Fibroblast of lung (primary cell): ENCODE results near the gene ATP8A2. TPM values are rescaled to one million over a fixed set of nuclear protein-coding genes. Genes with fewer than 3 reads are reported as not detected.

ENCODE experiments used
- DNase-seq, 2 donors: peaks; one replicate each; pipeline versions ENCODE4 v3.0.0 to v3.0.0-alpha.2; 2010; ENCODE audit warnings: low read depth in 2 of 2
- H2AFZ ChIP-seq: 2 replicates; pipeline ENCODE4 v1.5.1; 2012; ENCODE audit warnings: low read length, control low read depth, inconsistent platforms
- H3K27ac ChIP-seq: 2 replicates; pipeline ENCODE4 v1.5.1; 2011; ENCODE audit warnings: low read length, control low read depth; ENCODE audit not compliant: insufficient read depth
- H3K27me3 ChIP-seq: 2 replicates; pipeline ENCODE4 v1.5.1; 2011; ENCODE audit warnings: mild to moderate bottlenecking, low read length; ENCODE audit not compliant: control insufficient read depth, insufficient read depth
- H3K36me3 ChIP-seq: 2 replicates; pipeline ENCODE4 v1.5.1; 2011; ENCODE audit warnings: low read length; ENCODE audit not compliant: control insufficient read depth, insufficient read depth
- H3K4me1 ChIP-seq: 2 replicates; pipeline ENCODE4 v1.5.1; 2011; ENCODE audit warnings: low read length; ENCODE audit not compliant: control insufficient read depth, insufficient read depth; ENCODE audit errors: extremely low read depth
- H3K4me2 ChIP-seq: 2 replicates; pipeline ENCODE4 v1.5.1; 2011; ENCODE audit warnings: low read length, control low read depth; ENCODE audit not compliant: insufficient read depth; ENCODE audit errors: extremely low read depth
- H3K4me3 ChIP-seq, 4 experiments: fragments of 200-600 bp in 1 of 4; sonication (generic) in 1 of 4; replicated peaks in 1 of 4; 2 replicates each; pipeline ENCODE4 v1.5.1; 2011 to 2016; ENCODE audit warnings: low read length in 4 of 4, low read depth in 3 of 4, mild to moderate bottlenecking in 3 of 4, control low read depth in 2 of 4, inconsistent platforms in 1 of 4, mixed read lengths in 1 of 4; ENCODE audit not compliant: insufficient read depth in 1 of 4; ENCODE audit errors: control extremely low read depth in 1 of 4
- H3K79me2 ChIP-seq: 2 replicates; pipeline ENCODE4 v1.5.1; 2012; ENCODE audit warnings: mild to moderate bottlenecking, low read length, inconsistent platforms; ENCODE audit not compliant: control insufficient read depth, insufficient read depth
- H3K9ac ChIP-seq: 2 replicates; pipeline ENCODE4 v1.5.1; 2011; ENCODE audit warnings: mild to moderate bottlenecking, low read length, control low read depth; ENCODE audit not compliant: insufficient read depth
- H3K9me3 ChIP-seq: 2 replicates; pipeline ENCODE4 v1.5.1; 2012; ENCODE audit warnings: low read depth, low read length; ENCODE audit not compliant: control insufficient read depth, insufficient read depth
- H4K20me1 ChIP-seq: 2 replicates; pipeline ENCODE4 v1.5.1; 2011; ENCODE audit warnings: low read length; ENCODE audit not compliant: control insufficient read depth, insufficient read depth; ENCODE audit errors: extremely low read depth
- EZH2 ChIP-seq: IDR thresholded peaks from 2 replicates; pipeline ENCODE4 v1.5.1; 2012; ENCODE audit warnings: low read length, control low read depth, mild to moderate bottlenecking; ENCODE audit errors: missing control alignments
- polyA plus RNA-seq, 2 donors: library from polyadenylated mRNA; depleted of rRNA in 1 of 2; stranded (reverse) in 1 of 2; unstranded in 1 of 2; fragments of >200 nt; gene quantifications; 2 replicates each; pipeline ENCODE4 v1.2.1, GENCODE V29; 2011 to 2012; ENCODE audit warnings: missing spikeins in 1 of 2
- total RNA-seq: library from RNA; depleted of rRNA; stranded (reverse); fragments of >200 nt; gene quantifications from 2 replicates; pipeline ENCODE4 v1.2.1, GENCODE V29; 2014
- TF ChIP-seq, protein P1 (sequence below), 2 donors: IDR thresholded peaks in 1 of 2; conservative IDR thresholded peaks in 1 of 2; 1 replicate in 1 of 2; 2 replicates in 1 of 2; pipeline ENCODE4 v1.5.1; 2011 to 2012; ENCODE audit warnings: low read length in 2 of 2, control low read depth in 1 of 2, inconsistent platforms in 1 of 2, low read depth in 1 of 2, mild to moderate bottlenecking in 1 of 2

The ATP8A2 gene
- total and polyA plus RNA-seq, 2 donors (not counting 1 experiment from before 2014, with no cell fraction given) = under 0.01 to 0.01 TPM

DNA sequence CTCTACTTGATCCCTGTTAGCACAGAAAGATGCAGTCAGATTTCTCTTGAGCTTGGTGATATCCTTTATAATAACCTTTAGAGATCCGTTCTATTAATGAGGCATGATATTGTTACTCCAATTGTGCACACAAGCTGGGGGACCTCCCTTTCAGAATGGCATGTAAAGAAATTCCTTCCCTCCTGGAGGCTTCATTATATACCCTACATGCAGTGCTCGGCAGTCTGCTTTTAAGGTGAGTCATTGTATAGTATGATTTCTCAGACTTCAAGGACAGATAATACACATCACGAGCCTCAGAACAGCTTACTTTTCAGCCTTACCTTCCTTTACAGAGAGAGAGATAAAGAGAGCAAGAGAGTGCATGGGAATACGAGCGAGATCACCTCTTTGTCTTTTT lies 261.3 kb downstream of the ATP8A2 start:
- no peaks in the 10 kb centered on the region for H3K9me3 ChIP-seq
- DNase-seq = peak in 1 of 2 donors; percentile 13
- H2AFZ ChIP-seq = no peak overlapping the region
- no peaks in the 10 kb centered on the region for H3K36me3 ChIP-seq
- no peak overlapping the region for H3K27ac ChIP-seq
- no peak for TF ChIP-seq EZH2
- TF ChIP-seq, protein P1, sequence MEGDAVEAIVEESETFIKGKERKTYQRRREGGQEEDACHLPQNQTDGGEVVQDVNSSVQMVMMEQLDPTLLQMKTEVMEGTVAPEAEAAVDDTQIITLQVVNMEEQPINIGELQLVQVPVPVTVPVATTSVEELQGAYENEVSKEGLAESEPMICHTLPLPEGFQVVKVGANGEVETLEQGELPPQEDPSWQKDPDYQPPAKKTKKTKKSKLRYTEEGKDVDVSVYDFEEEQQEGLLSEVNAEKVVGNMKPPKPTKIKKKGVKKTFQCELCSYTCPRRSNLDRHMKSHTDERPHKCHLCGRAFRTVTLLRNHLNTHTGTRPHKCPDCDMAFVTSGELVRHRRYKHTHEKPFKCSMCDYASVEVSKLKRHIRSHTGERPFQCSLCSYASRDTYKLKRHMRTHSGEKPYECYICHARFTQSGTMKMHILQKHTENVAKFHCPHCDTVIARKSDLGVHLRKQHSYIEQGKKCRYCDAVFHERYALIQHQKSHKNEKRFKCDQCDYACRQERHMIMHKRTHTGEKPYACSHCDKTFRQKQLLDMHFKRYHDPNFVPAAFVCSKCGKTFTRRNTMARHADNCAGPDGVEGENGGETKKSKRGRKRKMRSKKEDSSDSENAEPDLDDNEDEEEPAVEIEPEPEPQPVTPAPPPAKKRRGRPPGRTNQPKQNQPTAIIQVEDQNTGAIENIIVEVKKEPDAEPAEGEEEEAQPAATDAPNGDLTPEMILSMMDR (conservative IDR thresholded peaks at IDR 0.05 in 1 of 2, IDR thresholded peaks at IDR 0.05 in 1 of 2; ENCODE audit: low read depth in 1 of 2, low read length in 2 of 2) = no peak
- H3K27me3 ChIP-seq = no peaks in the 10 kb centered on the region
- no peak overlapping the region for H3K9ac ChIP-seq
- no peaks in the 10 kb centered on the region for H4K20me1 ChIP-seq
- no peaks in the 10 kb centered on the region for H3K79me2 ChIP-seq
- H3K4me1 ChIP-seq = no peaks in the 10 kb centered on the region
- no peak overlapping the region for H3K4me2 ChIP-seq
- H3K4me3 ChIP-seq = no peak overlapping the region

DNA sequence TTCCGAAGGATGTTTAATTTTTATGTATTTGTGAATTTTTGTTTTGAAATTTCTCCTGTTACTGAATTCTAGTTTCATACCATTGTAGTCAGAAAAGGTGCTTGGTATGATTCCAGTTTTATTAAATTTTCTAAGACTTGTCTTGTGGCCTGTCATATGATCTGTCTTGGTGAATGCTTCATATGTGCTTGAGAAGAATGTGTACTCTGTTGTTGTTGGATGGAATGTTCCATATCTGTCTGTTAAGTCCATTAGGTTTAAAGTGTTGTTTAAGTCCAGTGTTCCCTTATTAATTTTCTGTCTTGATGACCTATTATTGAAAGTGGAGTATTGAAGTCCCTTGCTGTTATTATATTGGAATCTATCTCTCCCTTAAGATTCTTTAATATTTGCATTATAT lies 273.9 kb downstream of the ATP8A2 start:
- no peak overlapping the region for H3K9ac ChIP-seq
- H3K4me2 ChIP-seq = no peak overlapping the region
- no peaks in the 10 kb centered on the region for H3K9me3 ChIP-seq
- no peaks in the 10 kb centered on the region for H3K36me3 ChIP-seq
- DNase-seq = no peak
- H3K27ac ChIP-seq = no peak overlapping the region
- H3K27me3 ChIP-seq = no peaks in the 10 kb centered on the region
- no peaks in the 10 kb centered on the region for H3K79me2 ChIP-seq
- H3K4me1 ChIP-seq = no peaks in the 10 kb centered on the region
- H3K4me3 ChIP-seq = no peak overlapping the region
- TF ChIP-seq, protein P1 (conservative IDR thresholded peaks at IDR 0.05 in 1 of 2, IDR thresholded peaks at IDR 0.05 in 1 of 2; ENCODE audit: low read depth in 1 of 2, low read length in 2 of 2) = no peak
- TF ChIP-seq EZH2 = no peak
- H2AFZ ChIP-seq = no peak overlapping the region
- H4K20me1 ChIP-seq = no peaks in the 10 kb centered on the region

DNA sequence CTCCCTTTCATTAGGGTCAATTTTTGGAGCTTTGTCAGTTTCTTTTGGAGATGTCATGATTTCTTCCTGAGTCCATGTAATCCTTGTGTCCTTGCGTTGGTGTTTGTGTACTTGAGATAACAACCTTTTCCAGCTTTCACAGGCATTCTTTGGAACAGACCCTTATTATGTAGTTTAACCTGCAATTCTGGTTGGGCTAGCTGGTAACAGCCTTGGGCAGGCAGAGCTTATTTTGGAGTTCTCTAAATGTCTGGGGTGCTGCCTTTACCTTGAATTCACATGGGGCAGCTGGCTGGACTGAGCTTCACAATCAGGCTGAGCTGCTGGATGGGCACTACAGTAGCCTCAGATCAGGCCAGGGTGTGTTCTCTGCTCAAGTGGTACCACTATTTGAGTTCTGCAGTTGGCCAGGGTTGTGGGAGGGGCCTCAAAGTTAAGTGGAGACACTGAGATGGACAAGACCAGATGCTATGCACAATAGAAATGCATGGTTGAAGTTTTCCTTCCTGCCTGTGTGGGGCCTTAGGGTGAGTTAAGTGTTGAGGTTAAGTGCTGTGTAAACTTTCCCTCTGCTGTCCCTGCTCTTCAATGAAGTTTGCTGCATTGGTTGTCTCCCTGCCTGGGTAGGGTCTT lies 277.3 kb downstream of the ATP8A2 start:
- no peaks in the 10 kb centered on the region for H3K36me3 ChIP-seq
- no peak overlapping the region for H3K4me2 ChIP-seq
- H4K20me1 ChIP-seq = no peaks in the 10 kb centered on the region
- H3K4me3 ChIP-seq = no peak overlapping the region
- no peaks in the 10 kb centered on the region for H3K79me2 ChIP-seq
- no peak overlapping the region for H3K27ac ChIP-seq
- no peaks in the 10 kb centered on the region for H3K9me3 ChIP-seq
- no peak overlapping the region for H2AFZ ChIP-seq
- no peak for TF ChIP-seq EZH2
- TF ChIP-seq, protein P1 (conservative IDR thresholded peaks at IDR 0.05 in 1 of 2, IDR thresholded peaks at IDR 0.05 in 1 of 2; ENCODE audit: low read depth in 1 of 2, low read length in 2 of 2) = no peak
- no peak for DNase-seq
- H3K9ac ChIP-seq = no peak overlapping the region
- no peaks in the 10 kb centered on the region for H3K4me1 ChIP-seq
- H3K27me3 ChIP-seq = no peaks in the 10 kb centered on the region
